Measurements from ENCODE around the gene ISCU. TPM values are rescaled to one million over a fixed set of nuclear protein-coding genes. Genes with fewer than 3 reads are reported as not detected.

ISCU gene
- total and polyA plus RNA-seq, 2 donors (not counting 3 experiments of a cell fraction or from before 2014, with no cell fraction given): 74.8 to 78.6 TPM

DNA sequence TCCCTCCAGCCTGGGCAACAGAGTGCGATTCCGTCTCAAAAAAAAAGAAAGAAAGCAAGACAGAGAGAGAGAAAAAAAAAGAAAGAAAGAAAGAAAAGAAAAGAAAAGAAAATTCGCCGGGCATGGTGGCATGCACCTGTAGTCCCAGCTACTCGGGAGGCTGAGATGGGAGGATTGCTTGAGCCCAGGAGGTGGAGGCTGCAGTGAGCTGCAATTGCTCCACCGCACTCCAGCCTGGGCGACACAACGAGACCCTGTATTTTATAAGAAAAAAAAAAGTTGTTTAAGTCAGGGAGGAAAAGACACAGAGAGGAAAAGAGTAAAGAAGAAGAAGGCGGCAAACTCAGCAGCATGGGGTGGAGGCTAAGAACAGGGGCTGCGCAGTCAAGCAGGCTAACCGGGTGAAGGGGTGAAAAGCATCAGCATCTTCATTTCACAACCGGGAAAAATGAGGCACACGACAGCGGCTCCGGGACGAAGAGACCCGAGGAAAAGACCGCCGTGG lies 47.9 kb upstream of the ISCU start:
- no peaks in the 10 kb centered on the region for H3K27me3 ChIP-seq (ENCODE audit: control insufficient read depth in 2 of 2, insufficient read depth in 2 of 2, low read length in 2 of 2)
- no peak for DNase-seq (ENCODE audit: low read depth, low spot score)
- H3K27ac ChIP-seq (ENCODE audit: insufficient read depth, low read depth, low read length): no peak overlapping the region
- dilution Hi-C loops (cut with MboI; ENCODE audit: extremely low pct_ligation_motif_present, low sequenced_read_pairs) (no loop called here), intact Hi-C loops (cut with micrococcal nuclease) (loop anchor here (2.0 to 10.0 kb wide), 3 partner anchors 207 to 1420 kb away; partner anchors contain the start of genes ALKBH2 and CRY1)
- H3K9me3 ChIP-seq (replicated peaks; ENCODE audit: control insufficient read depth, insufficient read depth, low read length): no peaks in the 10 kb centered on the region
- peak overlapping the region; percentile 41 for H3K4me2 ChIP-seq (ENCODE audit: insufficient read depth, low read length)
- H3K79me2 ChIP-seq (ENCODE audit: control insufficient read depth, insufficient read depth, low read length): no peaks in the 10 kb centered on the region
- CTCF ChIA-PET: no interaction called here
- H3K4me1 ChIP-seq (ENCODE audit: control insufficient read depth, extremely low read depth, insufficient read depth, low read length): peaks cover 7% of the 10 kb centered on the region
- POLR2A ChIA-PET: no interaction called here
- no peak for FAIRE-seq
- TF ChIP-seq MYC (IDR thresholded peaks at IDR 0.05; ENCODE audit: low read depth, low read length) (no peak), POLR2A (IDR thresholded peaks at IDR 0.05; ENCODE audit: low read depth, low read length) (no peak), JUN (IDR thresholded peaks at IDR 0.05; ENCODE audit: borderline replicate concordance, insufficient read depth, insufficient read length, low read depth) (no peak), FOS (IDR thresholded peaks at IDR 0.05; ENCODE audit: borderline replicate concordance, insufficient read depth, low read length) (no peak), CTCF (IDR thresholded peaks at IDR 0.05; ENCODE audit: extremely low read depth in 1 of 2, insufficient read depth in 1 of 2, low read depth in 1 of 2, low read length in 2 of 2) (no peak), MAX (IDR thresholded peaks at IDR 0.05; ENCODE audit: insufficient read depth, insufficient read length) (no peak), EZH2 (IDR thresholded peaks at IDR 0.05; ENCODE audit: borderline replicate concordance, low read depth, low read length, severe bottlenecking) (no peak), POLR2AphosphoS5 (IDR thresholded peaks at IDR 0.05; ENCODE audit: insufficient read depth, low read depth, low read length) (no peak), GATA2 (IDR thresholded peaks at IDR 0.05; ENCODE audit: insufficient read depth, insufficient read length, low read depth, low read length) (no peak)
- H3K9me1 ChIP-seq (replicated peaks; ENCODE audit: control insufficient read depth, extremely low read depth, insufficient read depth, low read length): no peaks in the 10 kb centered on the region
- no peak overlapping the region for H3K9ac ChIP-seq (replicated peaks; ENCODE audit: extremely low read depth, insufficient read depth, low read length)
- peaks cover 3 to 21% of the 10 kb centered on the region in 2 experiments for H3K36me3 ChIP-seq (ENCODE audit: control insufficient read depth in 2 of 2, extremely low read depth in 1 of 2, insufficient read depth in 2 of 2, low read length in 2 of 2)
- no peaks in the 10 kb centered on the region for H4K20me1 ChIP-seq (replicated peaks; ENCODE audit: control insufficient read depth, extremely low read depth, insufficient read depth, low read length)
- peak overlapping the region in 2 of 3 experiments; percentile 28 to 98 for H3K4me3 ChIP-seq (replicated peaks in 1 of 3; ENCODE audit: insufficient read depth in 1 of 3, low read depth in 1 of 3, low read length in 3 of 3)
- BruUV-seq (replicated peaks): no TSS peak
- H2AFZ ChIP-seq (ENCODE audit: low read depth, low read length): peak overlapping the region; percentile 55
